Peyer's patch (tissue), 4 donors: ENCODE measurements around the gene SGF29. TPM values are rescaled to one million over a fixed set of nuclear protein-coding genes. Genes with fewer than 3 reads are reported as not detected.

ENCODE experiments used
- DNase-seq, 3 donors: peaks; one replicate each; pipeline ENCODE4 v3.0.0-alpha.2; 2017 to 2019
- H3K27ac ChIP-seq, 4 donors: fragments of 200-600 bp; sonication (generic); one replicate each; pipeline ENCODE4 v1.5.1; 2016 to 2019
- H3K27me3 ChIP-seq, 2 donors: fragments of 200-600 bp; sonication (generic); one replicate each; pipeline ENCODE4 v1.5.1; 2019
- H3K36me3 ChIP-seq, 3 donors: fragments of 200-600 bp; sonication (generic); one replicate each; pipeline ENCODE4 v1.5.1; 2016 to 2019
- H3K4me1 ChIP-seq, 4 donors: fragments of 200-600 bp; sonication (generic); one replicate each; pipeline ENCODE4 v1.5.1; 2016 to 2019
- H3K4me3 ChIP-seq, 4 donors: fragments of 200-600 bp; sonication (generic); 1 replicate in 3 of 4; 2 replicates in 1 of 4; pipeline ENCODE4 v1.5.1; 2016 to 2019; ENCODE audit warnings: mild to moderate bottlenecking in 1 of 4
- H3K9me3 ChIP-seq, 4 donors: fragments of 200-600 bp; sonication (generic); one replicate each; pipeline ENCODE4 v1.5.1; 2016 to 2019; ENCODE audit warnings: mild to moderate bottlenecking in 1 of 4
- CTCF ChIP-seq, 6 experiments: fragments of 450-650 bp in 4 of 6; fragments of 200-600 bp in 2 of 6; sonication (generic) in 1 of 6; IDR thresholded peaks; one replicate each; pipeline ENCODE4 v1.5.1; 2017 to 2019; ENCODE audit warnings: antibody characterized with exemption in 6 of 6, mild to moderate bottlenecking in 3 of 6, moderate library complexity in 1 of 6
- POLR2A ChIP-seq, 2 donors: fragments of 450-650 bp; IDR thresholded peaks; one replicate each; pipeline ENCODE4 v1.5.1; 2017; ENCODE audit warnings: antibody characterized with exemption in 2 of 2, mild to moderate bottlenecking in 2 of 2, moderate library complexity in 2 of 2
- total RNA-seq, 4 donors: library from RNA; depleted of rRNA; stranded (reverse); fragments of >200 nt; gene quantifications; one replicate each; pipeline ENCODE4 v1.1.0, GENCODE V29; 2016

Gene SGF29
- total RNA-seq, 4 donors from 2014 or later: 27.3 to 117 (median 45.6) TPM

- Histone ChIP-seq H3K4me3 (no peak overlapping the region), H3K27ac (no peak overlapping the region), H3K36me3 (peaks cover 0 to 17% (median 0%) of the 10 kb centered on the region in 3 donors), H3K9me3 (no peaks in the 10 kb centered on the region), H3K4me1 (peaks cover 0 to 14% (median 2%) of the 10 kb centered on the region in 4 donors), H3K27me3 (no peaks in the 10 kb centered on the region)
- no peak for DNase-seq
- TF ChIP-seq CTCF (IDR thresholded peaks at IDR 0.05) (no peak), POLR2A (IDR thresholded peaks at IDR 0.05) (no peak)
These were observed 1.8 kb downstream of the SGF29 start for GRCh38 chr16:28555561-28555960.

- TF ChIP-seq POLR2A (IDR thresholded peaks at IDR 0.05): no peak
- TF ChIP-seq CTCF (IDR thresholded peaks at IDR 0.05): no peak
- Histone ChIP-seq H3K27me3 (no peaks in the 10 kb centered on the region), H3K27ac (no peak overlapping the region), H3K4me1 (peaks cover 0 to 14% (median 2%) of the 10 kb centered on the region in 4 donors), H3K9me3 (no peaks in the 10 kb centered on the region), H3K4me3 (no peak overlapping the region), H3K36me3 (peaks cover 0 to 17% (median 0%) of the 10 kb centered on the region in 3 donors)
- DNase-seq: no peak
These were observed 3.2 kb downstream of the SGF29 start for GRCh38 chr16:28556914-28557320.

GRCh38 chr16:28558456-28558855 is 4.7 kb downstream of the SGF29 start:
- H3K4me3 ChIP-seq: no peak overlapping the region
- TF ChIP-seq POLR2A (IDR thresholded peaks at IDR 0.05) (no peak), CTCF (IDR thresholded peaks at IDR 0.05) (no peak)
- no peak for DNase-seq
- no peak overlapping the region for H3K27ac ChIP-seq
- no peaks in the 10 kb centered on the region for H3K9me3 ChIP-seq
- no peaks in the 10 kb centered on the region for H3K27me3 ChIP-seq
- peaks cover 0 to 10% (median 2%) of the 10 kb centered on the region in 4 donors for H3K4me1 ChIP-seq
- H3K36me3 ChIP-seq: peaks cover 0 to 17% (median 0%) of the 10 kb centered on the region in 3 donors

- Histone ChIP-seq H3K4me3 (no peak overlapping the region), H3K27me3 (no peaks in the 10 kb centered on the region), H3K4me1 (no peaks in the 10 kb centered on the region), H3K27ac (no peak overlapping the region), H3K9me3 (no peaks in the 10 kb centered on the region), H3K36me3 (peaks cover 0 to 17% (median 0%) of the 10 kb centered on the region in 3 donors)
- no peak for DNase-seq
- TF ChIP-seq POLR2A (IDR thresholded peaks at IDR 0.05) (no peak), CTCF (IDR thresholded peaks at IDR 0.05) (no peak)
These were observed 8.0 kb downstream of the SGF29 start for GRCh38 chr16:28561557-28562187.

GRCh38 chr16:28562199-28562598 is 8.5 kb downstream of the SGF29 start:
- Histone ChIP-seq H3K9me3 (no peaks in the 10 kb centered on the region), H3K4me3 (no peak overlapping the region), H3K27ac (no peak overlapping the region), H3K27me3 (no peaks in the 10 kb centered on the region), H3K36me3 (peaks cover 0 to 13% (median 0%) of the 10 kb centered on the region in 3 donors), H3K4me1 (no peaks in the 10 kb centered on the region)
- no peak for TF ChIP-seq POLR2A (IDR thresholded peaks at IDR 0.05)
- no peak for TF ChIP-seq CTCF (IDR thresholded peaks at IDR 0.05)
- DNase-seq: no peak
